GM23338 (cell line): ENCODE data around the gene PPP1R9A.

ENCODE experiments used
- CTCF ChIP-seq, 2 experiments: fragments of 200-600 bp in 1 of 2; sonication (generic) in 1 of 2; conservative IDR thresholded peaks; 2 replicates each; pipeline versions ENCODE4 v1.5.1 to v1.6.1; 2016 to 2017; ENCODE audit warnings: antibody characterized with exemption in 2 of 2, low read depth in 2 of 2, mild to moderate bottlenecking in 2 of 2, moderate library complexity in 1 of 2
- POLR2AphosphoS5 ChIP-seq: IDR thresholded peaks from 2 replicates; pipeline ENCODE4 v1.6.1; 2016; ENCODE audit warnings: antibody characterized with exemption, low read depth

DNA sequence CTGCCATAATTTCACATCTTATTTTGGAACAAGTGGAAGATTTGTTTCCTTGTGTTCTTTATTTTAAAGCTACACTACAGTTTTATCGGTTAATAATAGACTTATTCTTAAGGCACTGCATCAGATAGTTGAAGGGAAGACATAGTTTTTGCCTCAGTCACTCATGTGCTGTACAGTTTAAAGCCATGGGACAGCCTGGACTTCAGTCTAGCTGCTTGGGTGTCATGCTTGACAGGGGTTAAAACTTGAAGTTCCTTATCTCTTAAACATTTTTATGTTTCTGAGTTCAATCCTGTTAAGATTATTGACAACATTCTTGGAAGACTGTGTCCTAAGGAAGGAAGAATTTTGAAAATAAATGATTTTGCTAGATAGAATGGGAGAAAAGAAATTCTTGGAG is 49.7 kb downstream of the PPP1R9A start:
- TF ChIP-seq POLR2AphosphoS5 (no peak), CTCF (conservative IDR thresholded peaks at IDR 0.05; ENCODE audit: low read depth in 2 of 2) (no peak)
